Breast epithelium (tissue), 3 donors: ENCODE measurements around the gene IQCN.

Experiments used
- CTCF ChIP-seq, 3 donors: fragments of 450-650 bp; IDR thresholded peaks; one replicate each; pipeline ENCODE4 v1.5.1; 2016 to 2017; ENCODE audit warnings: antibody characterized with exemption in 3 of 3, mild to moderate bottlenecking in 3 of 3, moderate library complexity in 3 of 3
- POLR2A ChIP-seq: fragments of 450-650 bp; IDR thresholded peaks from one replicate; pipeline ENCODE4 v1.6.1; 2016; ENCODE audit warnings: antibody characterized with exemption, mild to moderate bottlenecking, moderate library complexity
- POLR2AphosphoS5 ChIP-seq, 3 donors: sonication (generic); formaldehyde crosslinking; IDR thresholded peaks; one replicate each; pipeline ENCODE4 v1.6.1; 2017; ENCODE audit warnings: antibody characterized with exemption in 3 of 3

- TF ChIP-seq POLR2A = peak; percentile 7
- TF ChIP-seq CTCF (IDR thresholded peaks at IDR 0.05) = no peak
- no peak for TF ChIP-seq POLR2AphosphoS5 (IDR thresholded peaks at IDR 0.05)
Observed at GRCh38 chr19:18282788-18283141, 8.5 kb upstream of the IQCN start.
